Progenitor cell of endocrine pancreas (in vitro differentiated cells): ENCODE data around the gene YWHAH. TPM values are rescaled to one million over a fixed set of nuclear protein-coding genes. Genes with fewer than 3 reads are reported as not detected.

Source experiments
- DNase-seq: peaks from one replicate; pipeline ENCODE4 v3.0.0; 2021; ENCODE audit warnings: low spot score; ENCODE audit not compliant: unreplicated experiment
- H3K27ac Mint-ChIP-seq: 2 replicates; pipeline ENCODE4 v1.8.0; 2021; ENCODE audit warnings: mild to moderate bottlenecking, moderate library complexity, mixed read lengths
- H3K27me3 Mint-ChIP-seq: 2 replicates; pipeline ENCODE4 v1.8.0; 2021; ENCODE audit warnings: mixed read lengths
- H3K36me3 Mint-ChIP-seq: 2 replicates; pipeline ENCODE4 v1.8.0; 2022; ENCODE audit warnings: mixed read lengths; ENCODE audit not compliant: insufficient read depth
- H3K4me1 Mint-ChIP-seq: 2 replicates; pipeline ENCODE4 v1.8.0; 2021; ENCODE audit warnings: low read depth, mixed read lengths
- H3K4me3 Mint-ChIP-seq: 2 replicates; pipeline ENCODE4 v1.8.0; 2021; ENCODE audit warnings: low read depth, mild to moderate bottlenecking, moderate library complexity, mixed read lengths
- H3K9me3 Mint-ChIP-seq: 2 replicates; pipeline ENCODE4 v1.8.0; 2021; ENCODE audit warnings: low read depth, mixed read lengths
- CTCF ChIP-seq: fragments of 200-600 bp; sonication (generic); IDR thresholded peaks from one replicate; pipeline ENCODE4 v1.5.0; 2021; ENCODE audit warnings: antibody characterized with exemption, mild to moderate bottlenecking; ENCODE audit not compliant: unreplicated experiment
- total RNA-seq: library from RNA; stranded (reverse); gene quantifications from 2 replicates; pipeline ENCODE4 v1.2.1, GENCODE V29; 2021

Gene YWHAH
- total RNA-seq, 1 donor from 2014 or later = 111 TPM

- DNase-seq = no peak
These were observed 10.4 kb upstream of the YWHAH start for GRCh38 chr22:31933816-31934482.

GRCh38 chr22:31935961-31936635, 8.2 kb upstream of the YWHAH start:
- Mint-ChIP-seq H3K4me1 (no peaks in the 10 kb centered on the region), H3K27ac (no peak overlapping the region), H3K4me3 (no peak overlapping the region), H3K36me3 (no peaks in the 10 kb centered on the region), H3K27me3 (peaks cover 7% of the 10 kb centered on the region), H3K9me3 (no peaks in the 10 kb centered on the region)
- no peak for DNase-seq
- no peak for TF ChIP-seq CTCF

More at GRCh38 chr22:31933816-31934482, 10.4 kb upstream of the YWHAH start:
- Mint-ChIP-seq H3K27ac (no peak overlapping the region), H3K36me3 (no peaks in the 10 kb centered on the region), H3K4me3 (no peak overlapping the region), H3K4me1 (no peaks in the 10 kb centered on the region), H3K9me3 (no peaks in the 10 kb centered on the region), H3K27me3 (peaks cover 9% of the 10 kb centered on the region)
- no peak for TF ChIP-seq CTCF

- Mint-ChIP-seq H3K4me1 (no peaks in the 10 kb centered on the region), H3K9me3 (no peaks in the 10 kb centered on the region), H3K4me3 (no peak overlapping the region), H3K27ac (no peak overlapping the region), H3K27me3 (peaks cover 10% of the 10 kb centered on the region), H3K36me3 (no peaks in the 10 kb centered on the region)
- no peak for DNase-seq
- TF ChIP-seq CTCF = no peak
These were observed 7.0 kb upstream of the YWHAH start for GRCh38 chr22:31937341-31937740.

- H3K4me3 Mint-ChIP-seq = no peak overlapping the region
- no peak overlapping the region for H3K27ac Mint-ChIP-seq
- no peaks in the 10 kb centered on the region for H3K4me1 Mint-ChIP-seq
- no peaks in the 10 kb centered on the region for H3K9me3 Mint-ChIP-seq
- DNase-seq = no peak
- H3K27me3 Mint-ChIP-seq = peaks cover 10% of the 10 kb centered on the region
- H3K36me3 Mint-ChIP-seq = no peaks in the 10 kb centered on the region
- TF ChIP-seq CTCF = no peak
These were observed 6.0 kb upstream of the YWHAH start for GRCh38 chr22:31938296-31938695.

- no peak for DNase-seq
- Mint-ChIP-seq H3K4me1 (no peaks in the 10 kb centered on the region), H3K9me3 (no peaks in the 10 kb centered on the region), H3K4me3 (no peak overlapping the region), H3K27me3 (peaks cover 10% of the 10 kb centered on the region), H3K27ac (no peak overlapping the region), H3K36me3 (no peaks in the 10 kb centered on the region)
- no peak for TF ChIP-seq CTCF
These were observed 3.8 kb upstream of the YWHAH start for GRCh38 chr22:31940506-31940905.
